Body of pancreas (tissue), 4 donors: ENCODE measurements around the gene PRR30. TPM values are rescaled to one million over a fixed set of nuclear protein-coding genes. Genes with fewer than 3 reads are reported as not detected.

Experiments
- ATAC-seq: fragments of 150-250 bp; one replicate; pipeline ENCODE4 v1.9.1; 2016
- DNase-seq, 4 donors: peaks; one replicate each; pipeline ENCODE4 v3.0.0-alpha.2; 2019
- H3K27ac ChIP-seq, 4 donors: fragments of 200-600 bp; sonication (generic); 1 replicate in 3 of 4; 2 replicates in 1 of 4; pipeline versions ENCODE4 v1.5.1 to v1.6.1; 2016 to 2019; ENCODE audit warnings: mild to moderate bottlenecking in 1 of 4, mixed read lengths in 1 of 4, moderate library complexity in 1 of 4
- H3K27me3 ChIP-seq, 2 donors: fragments of 200-600 bp; sonication (generic); one replicate each; pipeline ENCODE4 v1.6.0; 2016; ENCODE audit warnings: mild to moderate bottlenecking in 1 of 2
- H3K36me3 ChIP-seq, 2 donors: fragments of 200-600 bp; sonication (generic); replicated peaks in 1 of 2; 2 replicates each; pipeline ENCODE4 v1.5.1; 2016; ENCODE audit warnings: low read depth in 2 of 2; ENCODE audit not compliant: insufficient read depth in 1 of 2
- H3K4me1 ChIP-seq: fragments of 200-600 bp; sonication (generic); one replicate; pipeline ENCODE4 v1.6.0; 2016
- H3K4me3 ChIP-seq, 2 donors: fragments of 200-600 bp; sonication (generic); 1 replicate in 1 of 2; 2 replicates in 1 of 2; pipeline ENCODE4 v1.5.1; 2016 to 2019
- H3K9me3 ChIP-seq, 3 donors: fragments of 200-600 bp; sonication (generic); 1 replicate in 2 of 3; 2 replicates in 1 of 3; pipeline ENCODE4 v1.5.1; 2016
- POLR2A ChIP-seq, 3 donors: fragments of 450-650 bp; IDR thresholded peaks; one replicate each; pipeline ENCODE4 v1.6.1; 2016; ENCODE audit warnings: antibody characterized with exemption in 3 of 3, mild to moderate bottlenecking in 2 of 3
- WGBS, 2 donors: methylation state at CpG; one replicate each; pipeline ENCODE4 v1.1.5; 2017; 5-methylcytosine and 5-hydroxymethylcytosine counted together
- intact Hi-C: fragments of 100-400 bp; cut with DNase I; formaldehyde crosslinking; loops from one replicate; pipeline ENCODE4 v1.15.1; 2023
- total RNA-seq, 2 donors: library from RNA; depleted of rRNA; stranded (reverse); fragments of >200 nt; gene quantifications; one replicate each; pipeline ENCODE4 v1.1.0, GENCODE V29; 2016
- TF ChIP-seq, protein P1 (sequence below), 7 experiments: fragments of 450-650 bp in 4 of 7; fragments of 200-600 bp in 3 of 7; sonication (generic) in 3 of 7; IDR thresholded peaks; one replicate each; pipeline ENCODE4 v1.5.1; 2016 to 2019; ENCODE audit warnings: antibody characterized with exemption in 7 of 7

Gene PRR30
- total RNA-seq, 2 donors from 2014 or later, result not detected

DNA sequence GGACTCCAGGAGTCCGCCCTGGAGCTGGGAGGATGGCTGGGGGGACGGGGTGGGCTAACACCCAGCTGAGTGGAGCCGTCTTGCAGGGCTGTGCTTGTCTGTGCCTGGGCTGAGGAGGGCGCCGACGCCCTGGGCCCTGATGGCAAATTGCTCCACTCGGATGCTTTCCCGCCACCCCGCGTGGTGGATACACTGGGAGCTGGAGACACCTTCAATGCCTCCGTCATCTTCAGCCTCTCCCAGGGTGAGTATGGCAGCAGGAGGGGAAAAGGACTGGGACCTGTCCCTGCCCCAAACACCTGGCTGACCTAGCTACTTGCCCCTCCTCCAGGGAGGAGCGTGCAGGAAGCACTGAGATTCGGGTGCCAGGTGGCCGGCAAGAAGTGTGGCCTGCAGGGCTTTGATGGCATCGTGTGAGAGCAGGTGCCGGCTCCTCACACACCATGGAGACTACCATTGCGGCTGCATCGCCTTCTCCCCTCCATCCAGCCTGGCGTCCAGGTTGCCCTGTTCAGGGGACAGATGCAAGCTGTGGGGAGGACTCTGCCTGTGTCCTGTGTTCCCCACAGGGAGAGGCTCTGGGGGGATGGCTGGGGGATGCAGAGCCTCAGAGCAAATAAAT is 39.8 kb downstream of the PRR30 start:
- H3K36me3 ChIP-seq, result no peaks in the 10 kb centered on the region
- 88 to 89% methylated on average over 3 to 9 of the region's 19 CpGs for WGBS, 2 donors
- no peak overlapping the region for H3K27ac ChIP-seq
- H3K27me3 ChIP-seq, result no peaks in the 10 kb centered on the region
- no peak overlapping the region for H3K4me3 ChIP-seq
- DNase-seq (no peak), ATAC-seq (no peak)
- peaks cover 17% of the 10 kb centered on the region for H3K4me1 ChIP-seq
- intact Hi-C loops, result loop anchor here (10.0 kb wide), 1 partner anchor 205 kb away; the partner anchor contains the start of gene UCN
- no peaks in the 10 kb centered on the region for H3K9me3 ChIP-seq
- TF ChIP-seq, protein P1, sequence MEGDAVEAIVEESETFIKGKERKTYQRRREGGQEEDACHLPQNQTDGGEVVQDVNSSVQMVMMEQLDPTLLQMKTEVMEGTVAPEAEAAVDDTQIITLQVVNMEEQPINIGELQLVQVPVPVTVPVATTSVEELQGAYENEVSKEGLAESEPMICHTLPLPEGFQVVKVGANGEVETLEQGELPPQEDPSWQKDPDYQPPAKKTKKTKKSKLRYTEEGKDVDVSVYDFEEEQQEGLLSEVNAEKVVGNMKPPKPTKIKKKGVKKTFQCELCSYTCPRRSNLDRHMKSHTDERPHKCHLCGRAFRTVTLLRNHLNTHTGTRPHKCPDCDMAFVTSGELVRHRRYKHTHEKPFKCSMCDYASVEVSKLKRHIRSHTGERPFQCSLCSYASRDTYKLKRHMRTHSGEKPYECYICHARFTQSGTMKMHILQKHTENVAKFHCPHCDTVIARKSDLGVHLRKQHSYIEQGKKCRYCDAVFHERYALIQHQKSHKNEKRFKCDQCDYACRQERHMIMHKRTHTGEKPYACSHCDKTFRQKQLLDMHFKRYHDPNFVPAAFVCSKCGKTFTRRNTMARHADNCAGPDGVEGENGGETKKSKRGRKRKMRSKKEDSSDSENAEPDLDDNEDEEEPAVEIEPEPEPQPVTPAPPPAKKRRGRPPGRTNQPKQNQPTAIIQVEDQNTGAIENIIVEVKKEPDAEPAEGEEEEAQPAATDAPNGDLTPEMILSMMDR (IDR thresholded peaks at IDR 0.05), result no peak
- TF ChIP-seq POLR2A (IDR thresholded peaks at IDR 0.05), result no peak

DNA sequence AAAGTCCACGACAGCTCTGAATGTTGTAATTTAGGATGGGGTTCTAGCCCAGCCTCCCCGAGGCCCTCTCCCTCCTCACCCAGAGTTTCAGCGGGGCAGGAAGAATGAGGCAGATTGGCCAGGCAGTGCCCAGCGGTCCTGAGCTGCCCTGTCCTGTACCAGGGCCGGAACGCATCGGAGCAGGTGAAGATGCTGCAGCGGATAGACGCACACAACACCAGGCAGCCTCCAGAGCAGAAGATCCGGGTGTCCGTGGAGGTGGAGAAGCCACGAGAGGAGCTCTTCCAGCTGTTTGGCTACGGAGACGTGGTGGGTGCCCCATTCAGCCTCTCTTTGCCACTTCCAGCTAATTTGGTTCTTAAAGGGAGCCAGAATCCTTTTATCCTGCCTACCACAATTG is 41.9 kb downstream of the PRR30 start:
- intact Hi-C loops, result loop anchor here (10.0 kb wide), 1 partner anchor 207 kb away; the partner anchor contains the start of gene UCN
- 90 to 91% methylated on average over 14 of the region's 14 CpGs for WGBS, 2 donors
- Histone ChIP-seq H3K36me3 (no peaks in the 10 kb centered on the region), H3K4me1 (peaks cover 24% of the 10 kb centered on the region), H3K9me3 (no peaks in the 10 kb centered on the region), H3K4me3 (no peak overlapping the region), H3K27me3 (no peaks in the 10 kb centered on the region), H3K27ac (no peak overlapping the region)
- TF ChIP-seq, protein P1 (IDR thresholded peaks at IDR 0.05), result no peak
- TF ChIP-seq POLR2A (IDR thresholded peaks at IDR 0.05), result no peak
- ATAC-seq (no peak), DNase-seq (no peak)

DNA sequence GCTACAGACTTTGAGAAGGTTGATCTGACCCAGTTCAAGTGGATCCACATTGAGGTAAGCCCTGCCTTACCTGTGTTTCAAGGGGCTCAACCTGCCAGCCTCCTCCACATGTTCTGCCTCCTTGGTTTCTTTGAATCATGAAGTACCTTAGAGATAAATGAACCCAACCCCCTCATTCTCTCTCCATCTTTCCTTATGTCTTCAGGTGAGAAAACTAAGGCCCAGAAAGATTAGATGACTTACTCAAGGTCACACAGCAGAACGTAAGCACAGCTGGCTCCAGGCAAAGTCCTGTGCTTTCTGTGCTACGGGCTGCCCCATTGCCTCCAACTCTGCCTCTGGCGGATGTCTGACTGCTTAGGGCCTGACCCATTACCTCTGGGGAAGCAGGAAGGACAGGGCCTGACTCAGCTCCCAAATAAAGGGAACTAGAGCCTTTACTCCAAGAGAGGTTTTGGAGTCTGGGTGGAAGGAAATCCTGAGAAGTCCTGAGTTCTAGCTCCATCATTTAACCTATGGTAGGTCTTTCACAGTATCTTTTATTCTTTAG is 42.4 kb downstream of the PRR30 start:
- DNase-seq (no peak), ATAC-seq (no peak)
- Histone ChIP-seq H3K27ac (peak overlapping the region in 3 of 4 donors; percentile 5 to 50 (median 15)), H3K9me3 (no peaks in the 10 kb centered on the region), H3K27me3 (no peaks in the 10 kb centered on the region), H3K4me3 (no peak overlapping the region), H3K4me1 (peaks cover 24% of the 10 kb centered on the region), H3K36me3 (no peaks in the 10 kb centered on the region)
- intact Hi-C loops, result loop anchor here (10.0 kb wide), 1 partner anchor 208 kb away; the partner anchor contains the start of gene UCN
- 45 to 46% methylated on average over 3 of the region's 3 CpGs for WGBS, 2 donors
- no peak for TF ChIP-seq POLR2A (IDR thresholded peaks at IDR 0.05)
- TF ChIP-seq, protein P1 (IDR thresholded peaks at IDR 0.05), result no peak

DNA sequence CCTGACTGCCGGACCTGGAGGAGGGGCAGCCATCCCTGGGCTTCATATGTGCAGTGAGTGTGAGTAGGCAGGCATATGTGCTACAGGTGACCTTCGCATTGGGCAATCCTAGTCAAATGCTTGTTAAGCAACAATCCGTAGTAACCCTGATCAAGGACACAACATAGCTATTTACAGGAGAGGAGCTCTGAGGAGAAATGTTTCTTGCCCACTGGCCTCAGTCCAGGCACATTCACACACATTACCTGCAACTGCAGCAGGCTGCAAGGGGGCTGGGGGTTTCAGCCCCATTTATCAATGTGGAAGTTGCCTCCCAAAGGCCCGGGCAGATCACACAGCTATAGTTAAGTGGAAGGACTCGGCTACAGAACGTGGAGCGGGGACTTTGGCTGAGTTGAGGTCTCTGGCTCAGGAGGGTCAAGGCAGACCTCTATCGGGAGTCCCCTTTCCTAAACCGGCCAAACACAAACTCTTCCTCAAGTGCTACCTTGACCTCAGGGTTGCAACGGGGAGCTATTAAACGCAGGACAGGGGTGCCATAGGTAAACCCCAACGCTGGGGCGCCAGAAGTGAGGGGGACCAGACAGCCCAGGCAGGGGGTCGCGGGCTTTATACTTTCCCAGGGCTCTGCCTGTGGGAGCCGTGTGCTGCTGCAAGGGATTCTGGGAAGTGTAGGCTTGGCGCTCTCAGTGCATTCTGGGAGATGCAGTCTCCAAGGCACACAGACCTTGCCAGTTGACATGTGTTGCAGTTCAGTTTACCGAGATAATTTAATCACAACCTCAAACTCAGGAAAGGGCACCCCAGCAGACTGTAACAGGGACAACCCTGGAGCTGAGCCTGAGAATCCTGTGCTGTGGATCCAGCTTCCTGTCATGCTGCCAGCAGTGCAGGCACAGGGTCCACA is 43.2 kb downstream of the PRR30 start:
- WGBS, 2 donors, result 15 to 26% methylated on average over 9 to 18 of the region's 18 CpGs
- DNase-seq (peak; percentile 72 to 82 (median 81)), ATAC-seq (peak; percentile 87)
- TF ChIP-seq, protein P1 (IDR thresholded peaks at IDR 0.05), result no peak
- no peak for TF ChIP-seq POLR2A (IDR thresholded peaks at IDR 0.05)
- Histone ChIP-seq H3K9me3 (no peaks in the 10 kb centered on the region), H3K36me3 (no peaks in the 10 kb centered on the region), H3K27me3 (no peaks in the 10 kb centered on the region), H3K27ac (peak overlapping the region; percentile 5 to 51 (median 34)), H3K4me3 (no peak overlapping the region), H3K4me1 (peaks cover 24% of the 10 kb centered on the region)
- intact Hi-C loops, result loop anchor here (10.0 kb wide), 1 partner anchor 209 kb away; the partner anchor contains the start of gene UCN
